Mesenchymal stem cell (in vitro differentiated cells and primary cell): ENCODE results near the gene RSAD1.

Source experiments
- DNase-seq: peaks from one replicate; pipeline ENCODE4 v3.0.0-alpha.2; 2013
- H2AFZ ChIP-seq: one replicate; pipeline ENCODE4 v1.6.1; 2013; ENCODE audit warnings: low read depth, mild to moderate bottlenecking, control low read depth, inconsistent platforms, low read length, moderate library complexity
- H2AK5ac ChIP-seq: 2 replicates; pipeline ENCODE4 v1.6.1; 2013; ENCODE audit warnings: low read length, moderate library complexity, mild to moderate bottlenecking, inconsistent platforms; ENCODE audit not compliant: severe bottlenecking
- H2BK120ac ChIP-seq: one replicate; pipeline ENCODE4 v1.6.1; 2013; ENCODE audit warnings: low read depth, mild to moderate bottlenecking, inconsistent platforms, low read length, moderate library complexity
- H2BK12ac ChIP-seq, 2 experiments: one replicate each; pipeline ENCODE4 v1.6.1; 2013; ENCODE audit warnings: inconsistent platforms in 2 of 2, low read length in 2 of 2, mild to moderate bottlenecking in 2 of 2, moderate library complexity in 2 of 2, control low read depth in 1 of 2
- H2BK15ac ChIP-seq: one replicate; pipeline ENCODE4 v1.6.1; 2013; ENCODE audit warnings: mild to moderate bottlenecking, low read depth, inconsistent platforms; ENCODE audit not compliant: poor library complexity, severe bottlenecking
- H2BK5ac ChIP-seq: 2 replicates; pipeline ENCODE4 v1.6.1; 2013; ENCODE audit warnings: low read depth, mild to moderate bottlenecking, low read length, control low read depth, inconsistent platforms; ENCODE audit not compliant: poor library complexity, severe bottlenecking
- H3K14ac ChIP-seq, 2 experiments: one replicate each; pipeline ENCODE4 v1.6.1; 2013; ENCODE audit warnings: inconsistent platforms in 2 of 2, low read length in 2 of 2, control low read depth in 1 of 2, mild to moderate bottlenecking in 1 of 2, moderate library complexity in 1 of 2
- H3K18ac ChIP-seq, 2 experiments: one replicate each; pipeline ENCODE4 v1.6.1; 2013; ENCODE audit warnings: inconsistent platforms in 2 of 2, low read length in 2 of 2, control low read depth in 1 of 2, low read depth in 1 of 2, mild to moderate bottlenecking in 1 of 2
- H3K23ac ChIP-seq, 2 experiments: one replicate each; pipeline ENCODE4 v1.6.1; 2013; ENCODE audit warnings: inconsistent platforms in 2 of 2, low read length in 2 of 2, mild to moderate bottlenecking in 2 of 2, moderate library complexity in 2 of 2, control low read depth in 1 of 2
- H3K27ac ChIP-seq: 2 replicates; pipeline ENCODE4 v1.5.1; 2013; ENCODE audit warnings: mild to moderate bottlenecking, moderate library complexity, low read length, control low read depth, inconsistent platforms; ENCODE audit not compliant: poor library complexity, severe bottlenecking
- H3K27me3 ChIP-seq, 2 experiments: 2 replicates each; pipeline versions ENCODE4 v1.6.1 to v1.7.0; 2013; ENCODE audit warnings: low read length in 2 of 2, mild to moderate bottlenecking in 2 of 2, moderate library complexity in 2 of 2, control low read depth in 1 of 2, inconsistent platforms in 1 of 2; ENCODE audit not compliant: control insufficient read depth in 1 of 2, insufficient read depth in 1 of 2
- H3K36me3 ChIP-seq, 2 experiments: 2 replicates each; pipeline versions ENCODE4 v1.6.1 to v1.7.0; 2013; ENCODE audit warnings: low read length in 2 of 2, control low read depth in 1 of 2, inconsistent platforms in 1 of 2, low read depth in 1 of 2, mild to moderate bottlenecking in 1 of 2; ENCODE audit not compliant: insufficient read depth in 2 of 2, control insufficient read depth in 1 of 2
- H3K4ac ChIP-seq, 2 experiments: one replicate each; pipeline ENCODE4 v1.6.1; 2013; ENCODE audit warnings: inconsistent platforms in 2 of 2, low read length in 2 of 2, mild to moderate bottlenecking in 2 of 2, moderate library complexity in 2 of 2, control low read depth in 1 of 2, low read depth in 1 of 2
- H3K4me1 ChIP-seq: 2 replicates; pipeline ENCODE4 v1.6.1; 2013; ENCODE audit warnings: low read depth, low read length, control low read depth; ENCODE audit not compliant: control insufficient read depth, insufficient read depth
- H3K4me2 ChIP-seq: 2 replicates; pipeline ENCODE4 v1.6.1; 2013; ENCODE audit warnings: low read length, mild to moderate bottlenecking, inconsistent platforms; ENCODE audit not compliant: poor library complexity, severe bottlenecking
- H3K4me3 ChIP-seq, 2 experiments: 2 replicates each; pipeline versions ENCODE4 v1.5.1 to v1.7.0; 2013; ENCODE audit warnings: low read length in 2 of 2, mild to moderate bottlenecking in 2 of 2, control low read depth in 1 of 2, low read depth in 1 of 2; ENCODE audit not compliant: insufficient read depth in 1 of 2
- H3K79me1 ChIP-seq: replicated peaks from 2 replicates; pipeline ENCODE4 v1.6.1; 2013; ENCODE audit warnings: mild to moderate bottlenecking, control low read depth, low read length, inconsistent platforms; ENCODE audit not compliant: poor library complexity, severe bottlenecking
- H3K9ac ChIP-seq: 2 replicates; pipeline ENCODE4 v1.7.0; 2013; ENCODE audit warnings: mild to moderate bottlenecking, low read length, moderate library complexity
- H3K9me3 ChIP-seq: 2 replicates; pipeline ENCODE4 v1.7.0; 2013; ENCODE audit warnings: mild to moderate bottlenecking, low read length; ENCODE audit not compliant: control insufficient read depth
- H4K8ac ChIP-seq: one replicate; pipeline ENCODE4 v1.6.1; 2013; ENCODE audit warnings: inconsistent platforms, mild to moderate bottlenecking, low read length, moderate library complexity
- H4K91ac ChIP-seq: one replicate; pipeline ENCODE4 v1.6.1; 2013; ENCODE audit warnings: mild to moderate bottlenecking, low read length, inconsistent platforms
- WGBS: methylation state at CpG from one replicate; pipeline ENCODE4 v1.1.7; 2013; ENCODE audit warnings: mixed read lengths; 5-methylcytosine and 5-hydroxymethylcytosine counted together

The RSAD1 gene

GRCh38 chr17:50468304-50469207 is 10.1 kb upstream of the RSAD1 start, which contains the start of gene CHAD:
Gene CHAD (minus strand): TSS chr17:50468880. CDS start chr17:50468813, 67 bp downstream.
- H2AK5ac ChIP-seq = no peak within 1 kb of the TSS

DNA sequence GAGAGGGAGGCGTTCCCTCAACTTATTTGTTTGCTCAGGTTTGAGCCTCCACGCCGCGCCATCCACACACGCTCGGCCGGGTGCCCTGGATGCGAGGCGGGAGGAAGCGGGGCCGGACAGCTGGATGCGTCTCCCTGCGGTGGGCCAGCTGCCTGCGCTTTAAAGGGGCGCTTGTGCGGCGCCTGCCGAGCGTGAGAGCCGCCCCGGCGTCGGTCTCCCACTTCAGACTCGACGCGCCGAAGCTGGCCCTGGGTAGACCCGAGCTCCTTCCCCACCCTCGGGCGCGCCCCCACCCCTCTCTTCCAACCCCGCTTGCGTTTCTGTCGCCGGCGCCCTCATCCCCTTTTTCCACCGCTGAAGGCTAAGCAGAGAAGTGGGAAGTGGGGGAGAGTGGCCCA is 9.5 kb upstream of the RSAD1 start:
- 13% methylated on average over 24 of the region's 37 CpGs for WGBS
- Histone ChIP-seq H4K91ac (no peak overlapping the region), H2AFZ (no peak overlapping the region), H2BK120ac (no peak overlapping the region), H3K27me3 (peaks cover 25 to 44% of the 10 kb centered on the region in 2 experiments), H3K79me1 (no peaks in the 10 kb centered on the region), H2BK12ac (no peak overlapping the region), H3K9ac (peak overlapping the region; percentile 48), H3K4me2 (peak overlapping the region; percentile 55), H2AK5ac (no peak overlapping the region), H4K8ac (no peak overlapping the region), H2BK15ac (no peak overlapping the region), H3K23ac (no peak overlapping the region), H3K27ac (no peak overlapping the region), H2BK5ac (no peak overlapping the region), H3K4ac (no peak overlapping the region), H3K4me1 (peaks cover 17% of the 10 kb centered on the region), H3K4me3 (peak overlapping the region in 1 of 2 experiments; percentile 62), H3K9me3 (no peaks in the 10 kb centered on the region), H3K14ac (no peak overlapping the region), H3K36me3 (peaks cover 3 to 42% of the 10 kb centered on the region in 2 experiments), H3K18ac (no peak overlapping the region)
- peak; percentile 18 for DNase-seq

More at GRCh38 chr17:50468304-50469207, 10.1 kb upstream of the RSAD1 start, which contains the start of gene CHAD:
- Histone ChIP-seq H3K9ac (peak within 1 kb of the TSS; percentile 48), H3K36me3 (peaks cover 3 to 40% of the 10 kb centered on the region in 2 experiments), H3K4me1 (peaks cover 17% of the 10 kb centered on the region), H3K4ac (no peak within 1 kb of the TSS), H3K4me3 (peak within 1 kb of the TSS in 1 of 2 experiments; percentile 62), H2BK12ac (no peak within 1 kb of the TSS), H3K4me2 (peak within 1 kb of the TSS; percentile 55), H3K27ac (no peak within 1 kb of the TSS), H3K27me3 (peaks cover 19 to 44% of the 10 kb centered on the region in 2 experiments), H3K14ac (peak within 1 kb of the TSS in 1 of 2 experiments; percentile 37), H2BK120ac (no peak within 1 kb of the TSS), H2AFZ (no peak within 1 kb of the TSS), H4K91ac (no peak within 1 kb of the TSS), H2BK15ac (peak within 1 kb of the TSS; percentile 70), H3K9me3 (no peaks in the 10 kb centered on the region), H3K79me1 (no peaks in the 10 kb centered on the region), H3K23ac (peak within 1 kb of the TSS in 1 of 2 experiments; percentile 46), H4K8ac (no peak within 1 kb of the TSS), H3K18ac (no peak within 1 kb of the TSS), H2BK5ac (no peak within 1 kb of the TSS)
- 38% methylated on average over 67 of the region's 71 CpGs for WGBS
- DNase-seq = peak; percentile 22

DNA sequence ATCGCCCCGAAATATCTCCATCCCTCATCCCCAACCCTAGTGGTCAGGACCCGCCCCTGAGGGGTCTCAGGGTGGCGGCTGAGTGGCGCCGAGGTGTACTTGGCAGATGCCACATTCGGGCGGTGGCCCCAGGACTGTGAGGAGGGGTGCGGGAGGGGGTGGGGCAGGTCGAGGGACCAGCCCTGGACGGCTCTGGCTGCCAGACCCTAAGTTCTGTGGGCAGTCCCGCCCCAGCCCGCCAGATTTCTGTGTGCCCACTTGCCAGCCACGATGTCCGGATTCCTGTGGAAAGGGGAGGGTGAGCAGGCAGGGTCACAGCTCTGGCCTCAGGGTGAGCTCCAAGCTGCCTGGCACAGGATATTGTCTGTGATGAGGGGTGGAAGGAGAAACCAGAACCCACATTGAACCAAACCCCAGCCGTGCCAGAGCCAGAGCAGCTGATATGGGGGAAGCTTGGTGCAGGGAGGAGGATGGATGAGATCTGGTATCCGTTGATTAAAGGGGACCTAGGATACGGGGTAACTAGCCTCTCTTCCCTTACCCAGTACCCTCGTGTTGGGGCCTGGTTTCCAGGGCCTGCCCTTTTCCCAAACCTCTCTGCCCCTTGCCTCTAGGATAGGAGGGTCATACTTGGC is 8.9 kb upstream of the RSAD1 start:
- Histone ChIP-seq H3K4ac (no peak overlapping the region), H2BK120ac (no peak overlapping the region), H3K4me2 (no peak overlapping the region), H3K9me3 (no peaks in the 10 kb centered on the region), H2BK15ac (no peak overlapping the region), H2BK12ac (no peak overlapping the region), H2AK5ac (no peak overlapping the region), H3K23ac (peak overlapping the region in 1 of 2 experiments; percentile 27), H3K9ac (no peak overlapping the region), H3K36me3 (peaks cover 7 to 41% of the 10 kb centered on the region in 2 experiments), H4K8ac (no peak overlapping the region), H3K79me1 (no peaks in the 10 kb centered on the region), H2BK5ac (no peak overlapping the region), H3K27me3 (peaks cover 25 to 44% of the 10 kb centered on the region in 2 experiments), H3K4me1 (peaks cover 17% of the 10 kb centered on the region), H3K4me3 (no peak overlapping the region), H3K14ac (no peak overlapping the region), H4K91ac (no peak overlapping the region), H2AFZ (no peak overlapping the region), H3K18ac (no peak overlapping the region), H3K27ac (no peak overlapping the region)
- WGBS = 74% methylated on average over 17 of the region's 19 CpGs
- DNase-seq = no peak

GRCh38 chr17:50470426-50470825 is 8.2 kb upstream of the RSAD1 start:
- no peak overlapping the region for H2BK5ac ChIP-seq

More at GRCh38 chr17:50470426-50470825, 8.2 kb upstream of the RSAD1 start:
- H3K27me3 ChIP-seq = peaks cover 25 to 44% of the 10 kb centered on the region in 2 experiments
- no peak overlapping the region for H4K91ac ChIP-seq
- H2AFZ ChIP-seq = no peak overlapping the region
- H2BK120ac ChIP-seq = no peak overlapping the region
- H2BK12ac ChIP-seq = no peak overlapping the region
- no peak overlapping the region for H3K23ac ChIP-seq
- no peaks in the 10 kb centered on the region for H3K9me3 ChIP-seq
- H2AK5ac ChIP-seq = no peak overlapping the region
- no peak overlapping the region for H3K27ac ChIP-seq
- H2BK15ac ChIP-seq = no peak overlapping the region
- H4K8ac ChIP-seq = no peak overlapping the region
- no peak overlapping the region for H3K4me2 ChIP-seq
- peaks cover 17% of the 10 kb centered on the region for H3K4me1 ChIP-seq
- WGBS = 85% methylated on average over 6 of the region's 6 CpGs
- H3K4ac ChIP-seq = no peak overlapping the region
- H3K14ac ChIP-seq = no peak overlapping the region
- no peak overlapping the region for H3K4me3 ChIP-seq
- H3K79me1 ChIP-seq = no peaks in the 10 kb centered on the region
- H3K36me3 ChIP-seq = peaks cover 8 to 36% of the 10 kb centered on the region in 2 experiments
- no peak overlapping the region for H3K18ac ChIP-seq
- no peak for DNase-seq
- no peak overlapping the region for H3K9ac ChIP-seq
